ENCODE measurements around the gene LAMB1. TPM values are rescaled to one million over a fixed set of nuclear protein-coding genes. Genes with fewer than 3 reads are reported as not detected.

Gene LAMB1
- total RNA-seq, 1 experiment from 2014 or later, result 32.0 TPM

GRCh38 chr7:107958764-107959526 is 44.0 kb downstream of the LAMB1 start:
- Histone ChIP-seq H3K36me3 (ENCODE audit: control insufficient read depth in 1 of 2, insufficient read depth in 2 of 2, low read length in 2 of 2) (peaks cover 0 to 20% of the 10 kb centered on the region in 2 experiments; a peak in 3 of 4 replicates), H3K9me3 (ENCODE audit: control insufficient read depth in 1 of 2, insufficient read depth in 1 of 2, low read depth in 1 of 2, low read length in 2 of 2) (no peaks in the 10 kb centered on the region), H3K4me2 (ENCODE audit: low read length) (no peak overlapping the region), H3K9me2 (ENCODE audit: insufficient read depth) (no peaks in the 10 kb centered on the region), H3K27me3 (ENCODE audit: insufficient read depth, low read length) (no peaks in the 10 kb centered on the region), H3K4me3 (replicated peaks in 1 of 2; ENCODE audit: low read depth in 1 of 2, low read length in 2 of 2) (no peak overlapping the region), H3K27ac (ENCODE audit: low read depth, low read length) (no peak overlapping the region), H2AFZ (ENCODE audit: low read depth, low read length, poor library complexity, severe bottlenecking) (no peak overlapping the region), H3K9ac (ENCODE audit: low read length) (no peak overlapping the region), H3K79me2 (ENCODE audit: insufficient read depth, low read length) (no peaks in the 10 kb centered on the region), H4K20me1 (ENCODE audit: insufficient read depth) (no peaks in the 10 kb centered on the region), H3K4me1 (ENCODE audit: control insufficient read depth in 1 of 2, insufficient read depth in 2 of 2, low read length in 2 of 2) (no peaks in the 10 kb centered on the region)
- no TSS peak for BruUV-seq (replicated peaks)
- TF ChIP-seq TCF7L2 (IDR thresholded peaks at IDR 0.05; ENCODE audit: borderline replicate concordance, extremely low read depth, insufficient read depth, insufficient read length), result no peak
- TF ChIP-seq EZH2phosphoT487 (IDR thresholded peaks at IDR 0.05; ENCODE audit: borderline replicate concordance), result no peak
- TF ChIP-seq ZNF274 (IDR thresholded peaks at IDR 0.05; ENCODE audit: low read depth, low read length), result no peak
- no peak for TF ChIP-seq ZBTB33 (IDR thresholded peaks at IDR 0.05; ENCODE audit: extremely low read depth, insufficient replicate concordance, low read length)
- no peak for TF ChIP-seq CTCF (IDR thresholded peaks at IDR 0.05 in 2 of 3, conservative IDR thresholded peaks at IDR 0.05 in 1 of 3; ENCODE audit: borderline replicate concordance in 1 of 3, insufficient read depth in 1 of 3, low read depth in 2 of 3, low read length in 2 of 3)
- TF ChIP-seq ELF1 (IDR thresholded peaks at IDR 0.05; ENCODE audit: borderline replicate concordance, low read depth), result no peak
- TF ChIP-seq POLR2A (IDR thresholded peaks at IDR 0.05; ENCODE audit: borderline replicate concordance, extremely low read depth, insufficient read depth, insufficient read length), result no peak
- TF ChIP-seq JUND (IDR thresholded peaks at IDR 0.05), result no peak
- no peak for TF ChIP-seq CEBPB (IDR thresholded peaks at IDR 0.05; ENCODE audit: low read depth)
- no peak for TF ChIP-seq POLR2AphosphoS5 (IDR thresholded peaks at IDR 0.05; ENCODE audit: low read depth, low read length)
- TF ChIP-seq MAX (IDR thresholded peaks at IDR 0.05), result no peak
- no peak for TF ChIP-seq ATF3 (IDR thresholded peaks at IDR 0.05)
- TF ChIP-seq EGR1 (IDR thresholded peaks at IDR 0.05; ENCODE audit: low read depth), result no peak
- no peak for TF ChIP-seq SIN3A (IDR thresholded peaks at IDR 0.05; ENCODE audit: low read depth)
- TF ChIP-seq RAD21 (IDR thresholded peaks at IDR 0.05; ENCODE audit: low read depth), result no peak
- no peak for TF ChIP-seq YY1 (IDR thresholded peaks at IDR 0.05; ENCODE audit: extremely low read depth, insufficient replicate concordance, low read depth, low read length)
- TF ChIP-seq FOSL1 (IDR thresholded peaks at IDR 0.05; ENCODE audit: low read depth), result no peak
- TF ChIP-seq ZFX (IDR thresholded peaks at IDR 0.05), result no peak
- no peak for TF ChIP-seq CBX3 (IDR thresholded peaks at IDR 0.05; ENCODE audit: low read depth)
- DNase-seq (ENCODE audit: low read depth, low spot score), result no peak
- intact Hi-C loops (cut with micrococcal nuclease), result no loop called here
- ChIA-PET CTCF (no interaction called here), POLR2A (no interaction called here), RAD21 (ENCODE audit: low non-redundant PET in 1 of 2, low total read pairs in 2 of 2, uncharacterized antibody in 2 of 2, unreplicated experiment in 2 of 2) (no interaction called here)
- no peak for ATAC-seq

Data from HCT116 (cell line).